Liver (tissue), 3 donors: ENCODE data around the gene SAMSN1.

Experiments
- EGR1 ChIP-seq, 2 donors: IDR thresholded peaks; 2 replicates each; pipeline ENCODE4 v1.6.1; 2016 to 2018; ENCODE audit warnings: antibody characterized with exemption in 2 of 2, low read depth in 2 of 2
- FOXA1 ChIP-seq: IDR thresholded peaks from 2 replicates; pipeline ENCODE4 v1.6.1; 2016; ENCODE audit warnings: antibody characterized with exemption
- JUND ChIP-seq, 2 donors: IDR thresholded peaks; 2 replicates each; pipeline ENCODE4 v1.6.1; 2016; ENCODE audit warnings: antibody characterized with exemption in 2 of 2
- NR2F2 ChIP-seq: IDR thresholded peaks from 2 replicates; pipeline ENCODE4 v1.6.1; 2016; ENCODE audit warnings: antibody characterized with exemption
- RAD21 ChIP-seq, 2 donors: IDR thresholded peaks; 2 replicates each; pipeline ENCODE4 v1.6.1; 2016; ENCODE audit warnings: antibody characterized with exemption in 2 of 2, mild to moderate bottlenecking in 2 of 2
- RXRA ChIP-seq, 2 donors: IDR thresholded peaks; 2 replicates each; pipeline ENCODE4 v1.6.1; 2017 to 2018; ENCODE audit warnings: antibody characterized with exemption in 2 of 2, mild to moderate bottlenecking in 1 of 2
- SP1 ChIP-seq: IDR thresholded peaks from 2 replicates; pipeline ENCODE4 v1.6.1; 2018; ENCODE audit warnings: antibody characterized with exemption, mild to moderate bottlenecking
- TAF1 ChIP-seq: conservative IDR thresholded peaks from 2 replicates; pipeline ENCODE4 v1.6.1; 2016; ENCODE audit warnings: antibody characterized with exemption, mild to moderate bottlenecking
- YY1 ChIP-seq: IDR thresholded peaks from 2 replicates; pipeline ENCODE4 v1.6.1; 2016; ENCODE audit warnings: antibody characterized with exemption, mild to moderate bottlenecking
- TF ChIP-seq, protein P1 (sequence below): IDR thresholded peaks from 2 replicates; pipeline ENCODE4 v1.6.1; 2016; ENCODE audit warnings: antibody characterized with exemption
- TF ChIP-seq, protein P2 (sequence below): fragments of 150-350 bp; IDR thresholded peaks from 2 replicates; pipeline ENCODE4 v1.5.1; 2017; ENCODE audit warnings: improper control_type of control experiment, low read depth, low read length; ENCODE audit not compliant: missing input control
- TF ChIP-seq, protein P3 (sequence below): IDR thresholded peaks from 2 replicates; pipeline ENCODE4 v1.6.1; 2016; ENCODE audit warnings: antibody characterized with exemption, mild to moderate bottlenecking
- TF ChIP-seq, protein P4 (sequence below): IDR thresholded peaks from 2 replicates; pipeline ENCODE4 v1.6.1; 2016; ENCODE audit warnings: antibody characterized with exemption
- TF ChIP-seq, protein P5 (sequence below): IDR thresholded peaks from 2 replicates; pipeline ENCODE4 v1.6.1; 2016; ENCODE audit warnings: antibody characterized with exemption
- donor health status: healthy.
- donor health status: healthy.

DNA sequence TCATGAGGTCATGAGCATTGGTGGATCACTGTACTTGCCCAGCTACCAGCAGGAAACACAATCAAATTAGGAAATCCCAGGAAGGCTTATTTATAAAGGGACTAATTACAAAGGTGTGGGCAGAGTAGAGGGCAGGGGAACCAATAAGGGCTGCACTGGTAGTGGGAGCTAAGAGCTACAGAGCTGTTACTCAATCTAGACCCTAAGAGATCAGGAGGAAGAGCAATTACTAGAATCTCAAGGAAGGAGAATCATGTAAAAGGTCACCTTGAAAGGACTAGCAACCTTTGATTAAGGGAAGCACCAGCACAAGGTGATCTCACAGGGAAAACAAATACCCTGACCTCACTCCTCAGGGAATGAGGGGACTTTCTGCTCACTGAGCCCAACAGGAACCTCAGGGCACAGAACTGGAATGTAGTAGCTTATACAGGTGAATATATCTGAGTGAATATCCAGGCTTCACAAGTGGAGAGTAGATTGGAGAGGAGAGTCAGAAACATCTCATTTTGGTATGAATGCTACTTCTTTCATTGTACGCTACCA lies 66.8 kb downstream of the SAMSN1 start:
- TF ChIP-seq RAD21 (IDR thresholded peaks at IDR 0.05) (no peak), TAF1 (no peak), SP1 (no peak), NR2F2 (no peak), YY1 (no peak), RXRA (IDR thresholded peaks at IDR 0.05) (no peak), FOXA1 (no peak), EGR1 (IDR thresholded peaks at IDR 0.05; ENCODE audit: low read depth in 2 of 2) (no peak), JUND (IDR thresholded peaks at IDR 0.05) (no peak)
- TF ChIP-seq, protein P1, sequence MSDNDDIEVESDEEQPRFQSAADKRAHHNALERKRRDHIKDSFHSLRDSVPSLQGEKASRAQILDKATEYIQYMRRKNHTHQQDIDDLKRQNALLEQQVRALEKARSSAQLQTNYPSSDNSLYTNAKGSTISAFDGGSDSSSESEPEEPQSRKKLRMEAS = no peak
- TF ChIP-seq, protein P2, sequence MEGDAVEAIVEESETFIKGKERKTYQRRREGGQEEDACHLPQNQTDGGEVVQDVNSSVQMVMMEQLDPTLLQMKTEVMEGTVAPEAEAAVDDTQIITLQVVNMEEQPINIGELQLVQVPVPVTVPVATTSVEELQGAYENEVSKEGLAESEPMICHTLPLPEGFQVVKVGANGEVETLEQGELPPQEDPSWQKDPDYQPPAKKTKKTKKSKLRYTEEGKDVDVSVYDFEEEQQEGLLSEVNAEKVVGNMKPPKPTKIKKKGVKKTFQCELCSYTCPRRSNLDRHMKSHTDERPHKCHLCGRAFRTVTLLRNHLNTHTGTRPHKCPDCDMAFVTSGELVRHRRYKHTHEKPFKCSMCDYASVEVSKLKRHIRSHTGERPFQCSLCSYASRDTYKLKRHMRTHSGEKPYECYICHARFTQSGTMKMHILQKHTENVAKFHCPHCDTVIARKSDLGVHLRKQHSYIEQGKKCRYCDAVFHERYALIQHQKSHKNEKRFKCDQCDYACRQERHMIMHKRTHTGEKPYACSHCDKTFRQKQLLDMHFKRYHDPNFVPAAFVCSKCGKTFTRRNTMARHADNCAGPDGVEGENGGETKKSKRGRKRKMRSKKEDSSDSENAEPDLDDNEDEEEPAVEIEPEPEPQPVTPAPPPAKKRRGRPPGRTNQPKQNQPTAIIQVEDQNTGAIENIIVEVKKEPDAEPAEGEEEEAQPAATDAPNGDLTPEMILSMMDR = no peak
- TF ChIP-seq, protein P3, sequence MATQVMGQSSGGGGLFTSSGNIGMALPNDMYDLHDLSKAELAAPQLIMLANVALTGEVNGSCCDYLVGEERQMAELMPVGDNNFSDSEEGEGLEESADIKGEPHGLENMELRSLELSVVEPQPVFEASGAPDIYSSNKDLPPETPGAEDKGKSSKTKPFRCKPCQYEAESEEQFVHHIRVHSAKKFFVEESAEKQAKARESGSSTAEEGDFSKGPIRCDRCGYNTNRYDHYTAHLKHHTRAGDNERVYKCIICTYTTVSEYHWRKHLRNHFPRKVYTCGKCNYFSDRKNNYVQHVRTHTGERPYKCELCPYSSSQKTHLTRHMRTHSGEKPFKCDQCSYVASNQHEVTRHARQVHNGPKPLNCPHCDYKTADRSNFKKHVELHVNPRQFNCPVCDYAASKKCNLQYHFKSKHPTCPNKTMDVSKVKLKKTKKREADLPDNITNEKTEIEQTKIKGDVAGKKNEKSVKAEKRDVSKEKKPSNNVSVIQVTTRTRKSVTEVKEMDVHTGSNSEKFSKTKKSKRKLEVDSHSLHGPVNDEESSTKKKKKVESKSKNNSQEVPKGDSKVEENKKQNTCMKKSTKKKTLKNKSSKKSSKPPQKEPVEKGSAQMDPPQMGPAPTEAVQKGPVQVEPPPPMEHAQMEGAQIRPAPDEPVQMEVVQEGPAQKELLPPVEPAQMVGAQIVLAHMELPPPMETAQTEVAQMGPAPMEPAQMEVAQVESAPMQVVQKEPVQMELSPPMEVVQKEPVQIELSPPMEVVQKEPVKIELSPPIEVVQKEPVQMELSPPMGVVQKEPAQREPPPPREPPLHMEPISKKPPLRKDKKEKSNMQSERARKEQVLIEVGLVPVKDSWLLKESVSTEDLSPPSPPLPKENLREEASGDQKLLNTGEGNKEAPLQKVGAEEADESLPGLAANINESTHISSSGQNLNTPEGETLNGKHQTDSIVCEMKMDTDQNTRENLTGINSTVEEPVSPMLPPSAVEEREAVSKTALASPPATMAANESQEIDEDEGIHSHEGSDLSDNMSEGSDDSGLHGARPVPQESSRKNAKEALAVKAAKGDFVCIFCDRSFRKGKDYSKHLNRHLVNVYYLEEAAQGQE = no peak
- TF ChIP-seq, protein P4, sequence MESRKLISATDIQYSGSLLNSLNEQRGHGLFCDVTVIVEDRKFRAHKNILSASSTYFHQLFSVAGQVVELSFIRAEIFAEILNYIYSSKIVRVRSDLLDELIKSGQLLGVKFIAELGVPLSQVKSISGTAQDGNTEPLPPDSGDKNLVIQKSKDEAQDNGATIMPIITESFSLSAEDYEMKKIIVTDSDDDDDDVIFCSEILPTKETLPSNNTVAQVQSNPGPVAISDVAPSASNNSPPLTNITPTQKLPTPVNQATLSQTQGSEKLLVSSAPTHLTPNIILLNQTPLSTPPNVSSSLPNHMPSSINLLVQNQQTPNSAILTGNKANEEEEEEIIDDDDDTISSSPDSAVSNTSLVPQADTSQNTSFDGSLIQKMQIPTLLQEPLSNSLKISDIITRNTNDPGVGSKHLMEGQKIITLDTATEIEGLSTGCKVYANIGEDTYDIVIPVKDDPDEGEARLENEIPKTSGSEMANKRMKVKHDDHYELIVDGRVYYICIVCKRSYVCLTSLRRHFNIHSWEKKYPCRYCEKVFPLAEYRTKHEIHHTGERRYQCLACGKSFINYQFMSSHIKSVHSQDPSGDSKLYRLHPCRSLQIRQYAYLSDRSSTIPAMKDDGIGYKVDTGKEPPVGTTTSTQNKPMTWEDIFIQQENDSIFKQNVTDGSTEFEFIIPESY = no peak
- TF ChIP-seq, protein P5, sequence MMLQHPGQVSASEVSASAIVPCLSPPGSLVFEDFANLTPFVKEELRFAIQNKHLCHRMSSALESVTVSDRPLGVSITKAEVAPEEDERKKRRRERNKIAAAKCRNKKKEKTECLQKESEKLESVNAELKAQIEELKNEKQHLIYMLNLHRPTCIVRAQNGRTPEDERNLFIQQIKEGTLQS = no peak
